ENCODE data around the gene FERMT3. TPM values are rescaled to one million over a fixed set of nuclear protein-coding genes. Genes with fewer than 3 reads are reported as not detected.

Gene FERMT3
- total RNA-seq, 4 donors from 2014 or later: 15.1 to 94.1 (median 23.2) TPM

GRCh38 chr11:64211181-64211872 is 4.8 kb downstream of the FERMT3 start:
- peaks cover 0 to 26% (median 0%) of the 10 kb centered on the region in 3 donors for H3K36me3 ChIP-seq

GRCh38 chr11:64216879-64217278 is 10.4 kb downstream of the FERMT3 start:
- H3K36me3 ChIP-seq: peaks cover 0 to 43% (median 0%) of the 10 kb centered on the region in 3 donors
- no peak for DNase-seq
- no peaks in the 10 kb centered on the region for H3K27me3 ChIP-seq
- H3K4me1 ChIP-seq: no peaks in the 10 kb centered on the region
- no peak overlapping the region for H3K27ac ChIP-seq
- TF ChIP-seq POLR2A (IDR thresholded peaks at IDR 0.05) (no peak), CTCF (IDR thresholded peaks at IDR 0.05) (no peak)
- H3K4me3 ChIP-seq: no peak overlapping the region
- H3K9me3 ChIP-seq: no peaks in the 10 kb centered on the region

More at GRCh38 chr11:64211181-64211872, 4.8 kb downstream of the FERMT3 start:
- H3K9me3 ChIP-seq: no peaks in the 10 kb centered on the region
- no peak for DNase-seq
- H3K4me3 ChIP-seq: no peak overlapping the region
- no peaks in the 10 kb centered on the region for H3K27me3 ChIP-seq
- no peak for TF ChIP-seq CTCF (IDR thresholded peaks at IDR 0.05)
- no peak for TF ChIP-seq POLR2A (IDR thresholded peaks at IDR 0.05)
- H3K4me1 ChIP-seq: peaks cover 0 to 9% (median 5%) of the 10 kb centered on the region in 4 donors
- H3K27ac ChIP-seq: no peak overlapping the region

- no peak overlapping the region for H3K4me3 ChIP-seq
- H3K36me3 ChIP-seq: peaks cover 0 to 44% (median 0%) of the 10 kb centered on the region in 3 donors
- no peak for DNase-seq
- H3K27me3 ChIP-seq: no peaks in the 10 kb centered on the region
- H3K9me3 ChIP-seq: no peaks in the 10 kb centered on the region
- H3K27ac ChIP-seq: no peak overlapping the region
- no peaks in the 10 kb centered on the region for H3K4me1 ChIP-seq
- TF ChIP-seq CTCF (IDR thresholded peaks at IDR 0.05): no peak
- TF ChIP-seq POLR2A (IDR thresholded peaks at IDR 0.05): no peak
Measured at GRCh38 chr11:64218628-64219353, 12.3 kb downstream of the FERMT3 start.

- H3K4me3 ChIP-seq: no peak overlapping the region
- H3K9me3 ChIP-seq: no peaks in the 10 kb centered on the region
- DNase-seq: no peak
- no peak for TF ChIP-seq POLR2A (IDR thresholded peaks at IDR 0.05)
- TF ChIP-seq CTCF (IDR thresholded peaks at IDR 0.05): no peak
- no peak overlapping the region for H3K27ac ChIP-seq
- H3K4me1 ChIP-seq: no peaks in the 10 kb centered on the region
- H3K27me3 ChIP-seq: no peaks in the 10 kb centered on the region
- H3K36me3 ChIP-seq: peaks cover 0 to 44% (median 0%) of the 10 kb centered on the region in 3 donors
Measured at GRCh38 chr11:64219354-64219684, 12.8 kb downstream of the FERMT3 start.

- Histone ChIP-seq H3K27ac (no peak overlapping the region), H3K4me1 (peaks cover 0 to under 1% (median 0%) of the 10 kb centered on the region in 4 donors), H3K36me3 (peaks cover 0 to 44% (median 0%) of the 10 kb centered on the region in 3 donors), H3K4me3 (no peak overlapping the region), H3K27me3 (no peaks in the 10 kb centered on the region), H3K9me3 (no peaks in the 10 kb centered on the region)
- TF ChIP-seq CTCF (IDR thresholded peaks at IDR 0.05): no peak
- no peak for TF ChIP-seq POLR2A (IDR thresholded peaks at IDR 0.05)
- DNase-seq: no peak
Measured at GRCh38 chr11:64219755-64220154, 13.2 kb downstream of the FERMT3 start.

All from Peyer's patch (tissue), 4 donors.